Thymus (tissue), 11 donors: ENCODE results near the gene ENTPD6. TPM values are rescaled to one million over a fixed set of nuclear protein-coding genes. Genes with fewer than 3 reads are reported as not detected.

Experiments
- DNase-seq, 9 donors: peaks; one replicate each; pipeline ENCODE4 v3.0.0-alpha.2; 2013; ENCODE audit warnings: low spot score in 9 of 9, low read depth in 6 of 9, missing footprints in 1 of 9
- H3K27ac ChIP-seq, 2 donors: one replicate each; pipeline ENCODE4 v1.5.1; 2013; ENCODE audit warnings: control low read depth in 1 of 2, low read depth in 1 of 2, low read length in 1 of 2, mild to moderate bottlenecking in 1 of 2, moderate library complexity in 1 of 2
- H3K27me3 ChIP-seq, 2 donors: one replicate each; pipeline ENCODE4 v1.5.1; 2013; ENCODE audit warnings: low read length in 1 of 2; ENCODE audit not compliant: control insufficient read depth in 2 of 2, insufficient read depth in 1 of 2
- H3K36me3 ChIP-seq, 2 donors: one replicate each; pipeline ENCODE4 v1.5.1; 2013; ENCODE audit warnings: low read length in 1 of 2, mild to moderate bottlenecking in 1 of 2, moderate library complexity in 1 of 2; ENCODE audit not compliant: control insufficient read depth in 2 of 2, insufficient read depth in 2 of 2
- H3K4me1 ChIP-seq, 2 donors: one replicate each; pipeline ENCODE4 v1.5.1; 2013; ENCODE audit warnings: low read length in 2 of 2; ENCODE audit not compliant: control insufficient read depth in 2 of 2, insufficient read depth in 2 of 2
- H3K4me3 ChIP-seq, 2 donors: one replicate each; pipeline ENCODE4 v1.5.1; 2013; ENCODE audit warnings: low read length in 2 of 2, control low read depth in 1 of 2, mild to moderate bottlenecking in 1 of 2
- H3K9me3 ChIP-seq, 2 donors: one replicate each; pipeline ENCODE4 v1.5.1; 2013; ENCODE audit warnings: low read length in 1 of 2, mild to moderate bottlenecking in 1 of 2; ENCODE audit not compliant: control insufficient read depth in 2 of 2, insufficient read depth in 1 of 2
- WGBS: extraction: QIAGEN DNeasy Blood & Tissue Kit; methylation state at CpG from one replicate; pipeline ENCODE4 v1.1.7; 2013; 5-methylcytosine and 5-hydroxymethylcytosine counted together
- polyA plus RNA-seq: library from polyadenylated mRNA; stranded (reverse); fragments of 200-250 nt; gene quantifications from one replicate; pipeline ENCODE4 v1.2.3, GENCODE V29; 2013
- total RNA-seq: library from RNA; stranded (reverse); fragments of 120-200 nt; gene quantifications from one replicate; pipeline ENCODE4 v1.2.4, GENCODE V29; 2013
- donor health status: healthy.

ENTPD6 gene
- total and polyA plus RNA-seq, 2 donors: 29.2 to 71.0 TPM

GRCh38 chr20:25218109-25218486 is 22.6 kb downstream of the ENTPD6 start:
- DNase-seq: no peak
- Histone ChIP-seq H3K9me3 (peaks cover 0 to 6% of the 10 kb centered on the region in 2 donors), H3K4me3 (no peak overlapping the region), H3K27ac (no peak overlapping the region), H3K36me3 (peaks cover 44 to 93% of the 10 kb centered on the region in 2 donors), H3K4me1 (peaks cover 0 to 6% of the 10 kb centered on the region in 2 donors), H3K27me3 (no peaks in the 10 kb centered on the region)
- WGBS: 98% methylated on average over 8 of the region's 8 CpGs

DNA sequence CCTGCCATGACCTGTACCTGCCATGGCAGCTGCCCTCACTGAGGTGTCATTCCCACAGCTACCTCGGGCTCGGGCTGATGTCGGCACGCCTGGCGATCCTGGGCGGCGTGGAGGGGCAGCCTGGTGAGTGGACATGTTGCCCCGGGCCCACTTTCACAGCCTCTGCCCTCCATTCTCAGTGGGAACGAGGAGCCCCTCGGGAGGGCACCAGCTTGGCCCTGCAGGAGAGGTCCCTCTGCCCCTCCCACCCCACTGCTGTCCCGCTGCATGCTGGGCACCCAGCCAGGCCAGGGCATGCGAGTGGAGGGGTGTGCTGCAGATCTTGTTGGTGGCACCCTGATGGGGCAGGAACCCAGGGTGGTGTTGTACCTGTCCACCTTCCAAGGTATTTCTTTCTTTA is 23.0 kb downstream of the ENTPD6 start:
- no peaks in the 10 kb centered on the region for H3K27me3 ChIP-seq
- peaks cover 0 to 6% of the 10 kb centered on the region in 2 donors for H3K9me3 ChIP-seq
- DNase-seq: no peak
- H3K4me3 ChIP-seq: no peak overlapping the region
- peaks cover 40 to 93% of the 10 kb centered on the region in 2 donors for H3K36me3 ChIP-seq
- H3K27ac ChIP-seq: no peak overlapping the region
- peaks cover 0 to 9% of the 10 kb centered on the region in 2 donors for H3K4me1 ChIP-seq
- WGBS: 94% methylated on average over 12 of the region's 12 CpGs

DNA sequence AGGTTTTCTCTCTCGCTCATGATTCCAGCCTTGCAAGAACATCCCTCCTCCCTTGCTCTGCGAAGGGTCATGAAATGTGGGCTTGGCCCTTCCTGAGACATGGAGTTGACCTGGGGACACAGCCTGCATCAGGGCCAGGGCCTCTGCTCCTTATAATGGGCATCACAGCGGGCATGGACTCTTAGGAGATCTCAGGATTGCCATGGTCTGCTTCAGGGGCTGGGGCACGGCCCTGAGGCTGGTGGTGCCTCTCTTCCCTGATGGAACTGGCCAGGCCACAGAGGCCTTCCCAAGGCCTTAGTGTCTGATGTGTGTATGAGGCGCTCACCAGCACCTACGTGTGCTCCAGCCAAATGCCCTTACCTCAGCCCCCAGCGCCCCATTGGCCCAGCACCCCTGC is 23.9 kb downstream of the ENTPD6 start:
- Histone ChIP-seq H3K4me1 (peaks cover 0 to 9% of the 10 kb centered on the region in 2 donors), H3K4me3 (no peak overlapping the region), H3K27ac (no peak overlapping the region), H3K27me3 (no peaks in the 10 kb centered on the region), H3K36me3 (peaks cover 38 to 91% of the 10 kb centered on the region in 2 donors), H3K9me3 (peaks cover 0 to 6% of the 10 kb centered on the region in 2 donors)
- no peak for DNase-seq
- 99% methylated on average over 7 of the region's 7 CpGs for WGBS

DNA sequence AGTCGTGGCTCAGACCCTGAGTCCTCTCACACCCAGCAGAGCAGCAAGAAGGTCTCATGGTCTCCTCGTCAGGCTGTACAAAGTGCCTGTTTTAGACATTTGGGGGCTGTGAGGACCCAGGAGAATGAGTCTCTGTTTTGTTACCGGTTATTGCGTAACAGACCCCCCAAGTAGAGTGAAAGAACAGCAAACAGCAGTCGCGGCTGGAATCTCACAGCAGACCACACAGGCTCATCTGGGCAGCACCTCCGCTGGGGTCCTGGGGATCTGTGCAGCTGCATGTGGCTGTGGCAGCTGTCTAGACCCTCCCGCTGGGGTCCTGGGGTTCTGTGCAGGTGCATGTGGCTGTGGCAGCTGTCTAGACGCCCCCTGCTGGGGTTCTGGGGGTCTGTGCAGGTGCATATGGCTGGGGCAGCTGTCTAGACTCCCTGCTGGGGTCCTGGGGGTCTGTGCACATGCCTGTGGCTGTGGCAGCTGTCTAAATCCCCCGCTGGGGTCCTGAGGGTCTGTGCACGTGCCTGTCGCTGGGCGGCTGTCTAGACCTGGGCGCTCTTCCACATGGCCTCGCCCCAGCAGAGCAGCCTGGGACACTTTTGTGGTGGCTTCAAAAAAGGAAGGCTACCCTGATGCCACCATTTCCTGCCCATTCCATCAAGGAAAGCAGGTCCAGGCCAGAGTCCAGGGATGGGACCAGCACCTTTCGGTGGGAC is 24.7 kb downstream of the ENTPD6 start:
- Histone ChIP-seq H3K4me3 (no peak overlapping the region), H3K9me3 (peaks cover 0 to 6% of the 10 kb centered on the region in 2 donors), H3K27me3 (no peaks in the 10 kb centered on the region), H3K4me1 (peaks cover 0 to 9% of the 10 kb centered on the region in 2 donors), H3K27ac (no peak overlapping the region), H3K36me3 (peaks cover 31 to 91% of the 10 kb centered on the region in 2 donors)
- WGBS: 82% methylated on average over 16 of the region's 16 CpGs
- DNase-seq: peak in 4 of 9 donors; percentile 18 to 50 (median 30)

- H3K4me1 ChIP-seq: peaks cover 0 to 9% of the 10 kb centered on the region in 2 donors
- H3K27ac ChIP-seq: no peak overlapping the region
- no peak overlapping the region for H3K4me3 ChIP-seq
- H3K36me3 ChIP-seq: peaks cover 23 to 91% of the 10 kb centered on the region in 2 donors
- WGBS: 96% methylated on average over 15 of the region's 15 CpGs
- DNase-seq: no peak
- no peaks in the 10 kb centered on the region for H3K27me3 ChIP-seq
- peaks cover 0 to 6% of the 10 kb centered on the region in 2 donors for H3K9me3 ChIP-seq
These were observed 25.5 kb downstream of the ENTPD6 start for GRCh38 chr20:25220810-25221591.

- Histone ChIP-seq H3K27ac (peak overlapping the region in 1 of 2 donors; percentile 25), H3K36me3 (peaks cover 23 to 91% of the 10 kb centered on the region in 2 donors), H3K9me3 (peaks cover 0 to 6% of the 10 kb centered on the region in 2 donors), H3K27me3 (no peaks in the 10 kb centered on the region), H3K4me1 (peaks cover 0 to 9% of the 10 kb centered on the region in 2 donors), H3K4me3 (no peak overlapping the region)
- 97% methylated on average over 29 of the region's 29 CpGs for WGBS
- DNase-seq: no peak
These were observed 26.3 kb downstream of the ENTPD6 start for GRCh38 chr20:25221592-25222460.

GRCh38 chr20:25222461-25223178 is 27.1 kb downstream of the ENTPD6 start:
- Histone ChIP-seq H3K27me3 (no peaks in the 10 kb centered on the region), H3K4me1 (peaks cover 0 to 9% of the 10 kb centered on the region in 2 donors), H3K4me3 (no peak overlapping the region), H3K9me3 (peaks cover 0 to 6% of the 10 kb centered on the region in 2 donors), H3K36me3 (peaks cover 17 to 88% of the 10 kb centered on the region in 2 donors), H3K27ac (no peak overlapping the region)
- WGBS: 87% methylated on average over 21 of the region's 21 CpGs
- DNase-seq: peak in 1 of 9 donors; percentile 29

- Histone ChIP-seq H3K27ac (no peak overlapping the region), H3K4me1 (peaks cover 0 to 9% of the 10 kb centered on the region in 2 donors), H3K27me3 (no peaks in the 10 kb centered on the region), H3K36me3 (peaks cover 14 to 84% of the 10 kb centered on the region in 2 donors), H3K4me3 (no peak overlapping the region), H3K9me3 (peaks cover 0 to 6% of the 10 kb centered on the region in 2 donors)
- no peak for DNase-seq
- WGBS: 89% methylated on average over 8 of the region's 8 CpGs
These were observed 27.7 kb downstream of the ENTPD6 start for GRCh38 chr20:25223179-25223661.
